ENCODE results near the gene PLD1. TPM values are rescaled to one million over a fixed set of nuclear protein-coding genes. Genes with fewer than 3 reads are reported as not detected.

Gene PLD1
- total and polyA plus RNA-seq, 2 of the 8 experiments (the other 6 are each of a cell fraction or from before 2014, with no cell fraction given): 1.2 to 2.6 TPM

DNA sequence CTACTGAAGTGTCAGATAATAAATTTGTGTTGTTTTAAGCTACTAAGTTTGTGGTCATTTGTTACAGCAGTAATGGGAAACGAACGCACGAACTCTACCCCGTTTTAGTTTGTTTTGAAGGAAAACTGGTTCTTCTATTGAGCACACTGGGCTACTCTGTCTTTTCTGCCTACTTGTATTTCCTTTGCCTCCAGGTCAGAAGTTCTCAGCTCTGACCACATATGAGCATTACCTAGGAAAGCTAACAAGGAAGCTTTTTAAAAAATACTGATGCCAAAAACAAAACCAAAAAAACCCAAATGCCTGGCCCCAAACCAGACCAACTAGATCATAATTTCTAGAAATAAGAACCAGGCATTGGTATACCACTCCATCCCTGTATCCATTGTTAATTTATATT lies 193.5 kb downstream of the PLD1 start:
- Histone ChIP-seq H2BK20ac (ENCODE audit: low read length) (no peak overlapping the region), H3K4me3 (ENCODE audit: extremely low read depth in 1 of 4, insufficient read depth in 2 of 4, low read depth in 3 of 4, low read length in 4 of 4) (no peak overlapping the region), H3K4me1 (replicated peaks in 1 of 4; ENCODE audit: control insufficient read depth in 3 of 4, insufficient read depth in 4 of 4, low read length in 3 of 4) (no peaks in the 10 kb centered on the region), H4K20me1 (replicated peaks in 1 of 2; ENCODE audit: control insufficient read depth in 1 of 2, insufficient read depth in 2 of 2, low read length in 2 of 2) (no peaks in the 10 kb centered on the region), H3K27ac (ENCODE audit: low read depth, low read length) (no peak overlapping the region), H3K18ac (ENCODE audit: extremely low read depth, low read length) (no peak overlapping the region), H3K27me3 (replicated peaks in 1 of 4; ENCODE audit: control insufficient read depth in 3 of 4, extremely low read depth in 1 of 4, insufficient read depth in 3 of 4, low read length in 3 of 4) (no peaks in the 10 kb centered on the region), H3K14ac (ENCODE audit: insufficient read length) (no peak overlapping the region), H2BK5ac (ENCODE audit: low read depth, low read length) (no peak overlapping the region), H3K36me3 (ENCODE audit: control insufficient read depth in 2 of 4, insufficient read depth in 4 of 4, low read length in 3 of 4) (no peaks in the 10 kb centered on the region; a peak in 1 of 8 replicates), H2AFZ (ENCODE audit: low read length) (no peak overlapping the region), H3K4me2 (ENCODE audit: insufficient read depth in 1 of 2, low read depth in 2 of 2, low read length in 2 of 2) (no peak overlapping the region), H4K8ac (ENCODE audit: extremely low read depth, insufficient read depth, low read length) (no peak overlapping the region), H3K4ac (replicated peaks; ENCODE audit: insufficient read length, low read depth, low read length) (no peak overlapping the region), H3K23me2 (ENCODE audit: low read depth, low read length) (no peaks in the 10 kb centered on the region), H3K23ac (ENCODE audit: insufficient read length) (no peak overlapping the region), H2BK12ac (ENCODE audit: low read depth, low read length) (no peak overlapping the region), H3K9me3 (ENCODE audit: insufficient read depth in 2 of 2, low read depth in 1 of 2, low read length in 1 of 2) (peaks cover 0 to 2% of the 10 kb centered on the region in 2 experiments; a peak in 1 of 4 replicates), H2BK120ac (replicated peaks; ENCODE audit: low read depth, low read length) (no peak overlapping the region), H4K91ac (replicated peaks; ENCODE audit: insufficient read length, low read length) (no peak overlapping the region), H2BK15ac (ENCODE audit: low read length) (no peak overlapping the region), H3K79me2 (ENCODE audit: control insufficient read depth in 1 of 2, insufficient read depth in 2 of 2, low read length in 2 of 2) (no peaks in the 10 kb centered on the region), H2AK5ac (ENCODE audit: low read depth, low read length) (no peak overlapping the region), H4K5ac (ENCODE audit: insufficient read length, low read depth, low read length) (no peak overlapping the region), H3K9ac (replicated peaks in 1 of 4; ENCODE audit: extremely low read depth in 1 of 4, low read depth in 3 of 4, low read length in 3 of 4) (no peak overlapping the region), H3K79me1 (ENCODE audit: low read depth, low read length) (no peaks in the 10 kb centered on the region), H3K56ac (replicated peaks; ENCODE audit: insufficient read length, low read depth, low read length) (no peak overlapping the region)
- ChIA-PET CTCF (ENCODE audit: partially characterized antibody) (interaction anchor here (0.6 to 2.1 kb wide), 9 partner anchors 30 to 603 kb away, joined by 3 to 4 read pairs (median 3); no protein-coding TSS in a partner anchor), POLR2A (ENCODE audit: partially characterized antibody) (no interaction called here)
- no peak for FAIRE-seq
- DNase-seq (ENCODE audit: low read depth in 1 of 2, low spot score in 2 of 2): no peak
- no peak for TF ChIP-seq SP2 (IDR thresholded peaks at IDR 0.05; ENCODE audit: low read length)
- TF ChIP-seq GABPA (IDR thresholded peaks at IDR 0.05; ENCODE audit: borderline replicate concordance, insufficient read depth, low read length): no peak
- no peak for TF ChIP-seq TEAD4 (IDR thresholded peaks at IDR 0.05; ENCODE audit: low read depth, low read length)
- no peak for TF ChIP-seq FOSL1 (IDR thresholded peaks at IDR 0.05; ENCODE audit: insufficient read depth, low read depth, low read length)
- TF ChIP-seq HDAC2 (IDR thresholded peaks at IDR 0.05; ENCODE audit: borderline replicate concordance in 1 of 2, low read depth in 2 of 2, low read length in 2 of 2): no peak
- TF ChIP-seq SIRT6 (IDR thresholded peaks at IDR 0.05; ENCODE audit: low read length): no peak
- TF ChIP-seq SIX5 (IDR thresholded peaks at IDR 0.05; ENCODE audit: low read depth, low read length): no peak
- TF ChIP-seq CBX5 (IDR thresholded peaks at IDR 0.05; ENCODE audit: low read depth, low read length): no peak
- TF ChIP-seq MAFK (IDR thresholded peaks at IDR 0.05; ENCODE audit: low read depth, low read length): no peak
- TF ChIP-seq NANOG (IDR thresholded peaks at IDR 0.05; ENCODE audit: insufficient read depth, low read depth, low read length, poor library complexity, severe bottlenecking): no peak
- no peak for TF ChIP-seq TCF12 (IDR thresholded peaks at IDR 0.05; ENCODE audit: low read depth, low read length)
- 91% methylated on average over 4 of the region's 4 CpGs; no CpG with 5 or more reads in 1 of the 2 experiments for WGBS, 2 experiments (ENCODE audit: extremely low coverage in 1 of 2, insufficient coverage in 1 of 2, insufficient read length in 1 of 2, insufficient replicate concordance in 2 of 2, low coverage in 1 of 2, low lambda C conversion rate in 2 of 2, missing lambda C conversion rate in 1 of 2)

Data from H1 (cell line).